ENCODE results near the gene HMG20B. TPM values are rescaled to one million over a fixed set of nuclear protein-coding genes. Genes with fewer than 3 reads are reported as not detected.
A peak's percentile ranks its signal among the peaks of the same experiment; 100 is the strongest.

HMG20B gene
- total RNA-seq, 4 donors from 2014 or later = 56.1 to 77.6 (median 76.9) TPM

- peaks cover 8 to 62% (median 16%) of the 10 kb centered on the region in 3 donors for H3K36me3 ChIP-seq
- H3K27me3 ChIP-seq = peaks cover 0 to 17% (median 0%) of the 10 kb centered on the region in 4 donors
- 86 to 94% methylated on average over 7 to 10 of the region's 41 CpGs for WGBS, 2 donors
- peak overlapping the region in 2 of 4 donors; percentile 9 to 73 for H3K27ac ChIP-seq
- DNase-seq = no peak
- TF ChIP-seq POLR2A (IDR thresholded peaks at IDR 0.05) (no peak), CTCF (IDR thresholded peaks at IDR 0.05) (no peak)
- H3K4me1 ChIP-seq = peaks cover 0 to 67% (median 30%) of the 10 kb centered on the region in 3 donors
- H3K9me3 ChIP-seq = no peaks in the 10 kb centered on the region
- intact Hi-C loops (cut with DNase I) = no loop called here
- H3K4me3 ChIP-seq = no peak overlapping the region
These were observed 38.3 kb downstream of the HMG20B start for GRCh38 chr19:3610745-3611717.

- intact Hi-C loops (cut with DNase I) = no loop called here
- Histone ChIP-seq H3K27me3 (peaks cover 0 to 9% (median 0%) of the 10 kb centered on the region in 4 donors), H3K36me3 (peaks cover 8 to 70% (median 16%) of the 10 kb centered on the region in 3 donors), H3K4me1 (peaks cover 0 to 59% (median 22%) of the 10 kb centered on the region in 3 donors), H3K27ac (peak overlapping the region in 1 of 4 donors; percentile 69), H3K9me3 (no peaks in the 10 kb centered on the region), H3K4me3 (no peak overlapping the region)
- no peak for DNase-seq
- 85 to 95% methylated on average over 23 to 27 of the region's 36 CpGs for WGBS, 2 donors
- TF ChIP-seq POLR2A (IDR thresholded peaks at IDR 0.05) = no peak
- TF ChIP-seq CTCF (IDR thresholded peaks at IDR 0.05) = no peak
These were observed 39.1 kb downstream of the HMG20B start for GRCh38 chr19:3611841-3612240.

- H3K9me3 ChIP-seq = no peaks in the 10 kb centered on the region
- peaks cover 0 to 4% (median 0%) of the 10 kb centered on the region in 4 donors for H3K27me3 ChIP-seq
- intact Hi-C loops (cut with DNase I) = no loop called here
- 86% methylated on average over 1 of the region's 33 CpGs; no CpG with 5 or more reads in 1 of the 2 donors for WGBS, 2 donors
- peaks cover 0 to 56% (median 17%) of the 10 kb centered on the region in 3 donors for H3K4me1 ChIP-seq
- peaks cover 8 to 75% (median 16%) of the 10 kb centered on the region in 3 donors for H3K36me3 ChIP-seq
- no peak for TF ChIP-seq POLR2A (IDR thresholded peaks at IDR 0.05)
- TF ChIP-seq CTCF (IDR thresholded peaks at IDR 0.05) = no peak
- H3K4me3 ChIP-seq = no peak overlapping the region
- H3K27ac ChIP-seq = peak overlapping the region in 3 of 4 donors; percentile 62 to 78 (median 69)
- no peak for DNase-seq
These were observed 39.6 kb downstream of the HMG20B start for GRCh38 chr19:3612330-3612729.

GRCh38 chr19:3612901-3613741, 40.4 kb downstream of the HMG20B start:
- no peak for TF ChIP-seq CTCF (IDR thresholded peaks at IDR 0.05)
- TF ChIP-seq POLR2A (IDR thresholded peaks at IDR 0.05) = no peak
- Histone ChIP-seq H3K9me3 (no peaks in the 10 kb centered on the region), H3K36me3 (peaks cover 8 to 83% (median 16%) of the 10 kb centered on the region in 3 donors), H3K4me3 (no peak overlapping the region), H3K27ac (peak overlapping the region; percentile 38 to 78 (median 66)), H3K4me1 (peaks cover under 1 to 56% (median 14%) of the 10 kb centered on the region in 3 donors), H3K27me3 (no peaks in the 10 kb centered on the region)
- DNase-seq = no peak
- WGBS, 2 donors = 84% methylated on average over 5 of the region's 79 CpGs; no CpG with 5 or more reads in 1 of the 2 donors
- intact Hi-C loops (cut with DNase I) = no loop called here

Measured in esophagus squamous epithelium (tissue), 5 donors.